Bronchial epithelial cell (primary cell): ENCODE measurements around the gene DUSP1. TPM values are rescaled to one million over a fixed set of nuclear protein-coding genes. Genes with fewer than 3 reads are reported as not detected.

ENCODE experiments used
- DNase-seq: peaks from one replicate; pipeline ENCODE4 v3.0.0-alpha.2; 2010; ENCODE audit warnings: low read depth
- FAIRE-seq: peaks from 2 replicates; lab custom pipeline; 2011; peaks lifted over from hg19 to GRCh38; lab: Jason Lieb, UNC
- H3K27me3 ChIP-seq: 2 replicates; pipeline ENCODE4 v1.5.1; 2011; ENCODE audit warnings: low read length; ENCODE audit not compliant: control insufficient read depth, insufficient read depth
- H3K36me3 ChIP-seq: 2 replicates; pipeline ENCODE4 v1.5.1; 2011; ENCODE audit warnings: low read length; ENCODE audit not compliant: control insufficient read depth, insufficient read depth
- H3K4me3 ChIP-seq: 2 replicates; pipeline ENCODE4 v1.5.1; 2011; ENCODE audit warnings: mild to moderate bottlenecking, low read depth, low read length, control low read depth
- total RNA-seq: library from RNA; depleted of rRNA; stranded (reverse); fragments of >200 nt; gene quantifications from 2 replicates; pipeline ENCODE4 v1.2.1, GENCODE V29; 2014
- TF ChIP-seq, protein P1 (sequence below): IDR thresholded peaks from 2 replicates; pipeline ENCODE4 v1.5.1; 2011; ENCODE audit warnings: mild to moderate bottlenecking, moderate library complexity, low read length, control low read depth, inconsistent platforms; ENCODE audit not compliant: insufficient read depth, severe bottlenecking

Gene DUSP1
- total RNA-seq, 1 donor from 2014 or later, result 114 TPM

DNA sequence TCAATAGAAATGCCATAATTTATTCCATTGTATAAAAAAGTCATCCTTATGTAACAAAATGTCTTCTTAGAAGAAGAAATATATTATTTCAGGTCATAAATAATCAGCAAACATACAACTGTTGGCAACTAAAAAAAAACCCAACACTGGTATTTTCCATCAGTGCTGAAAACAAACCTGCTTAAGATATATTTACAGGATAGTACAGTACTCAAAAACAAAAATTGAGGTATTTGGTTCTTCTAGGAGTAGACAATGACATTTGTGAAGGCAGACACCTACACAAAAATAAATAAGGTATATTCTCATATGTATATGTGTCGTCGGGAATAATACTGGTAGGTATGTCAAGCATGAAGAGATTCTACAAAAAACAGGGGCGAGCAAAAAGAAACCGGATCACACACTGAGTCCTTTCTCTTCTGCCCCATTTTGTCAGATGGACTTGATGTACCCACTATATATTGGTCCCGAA lies 2.9 kb downstream of the DUSP1 start:
- TF ChIP-seq, protein P1, sequence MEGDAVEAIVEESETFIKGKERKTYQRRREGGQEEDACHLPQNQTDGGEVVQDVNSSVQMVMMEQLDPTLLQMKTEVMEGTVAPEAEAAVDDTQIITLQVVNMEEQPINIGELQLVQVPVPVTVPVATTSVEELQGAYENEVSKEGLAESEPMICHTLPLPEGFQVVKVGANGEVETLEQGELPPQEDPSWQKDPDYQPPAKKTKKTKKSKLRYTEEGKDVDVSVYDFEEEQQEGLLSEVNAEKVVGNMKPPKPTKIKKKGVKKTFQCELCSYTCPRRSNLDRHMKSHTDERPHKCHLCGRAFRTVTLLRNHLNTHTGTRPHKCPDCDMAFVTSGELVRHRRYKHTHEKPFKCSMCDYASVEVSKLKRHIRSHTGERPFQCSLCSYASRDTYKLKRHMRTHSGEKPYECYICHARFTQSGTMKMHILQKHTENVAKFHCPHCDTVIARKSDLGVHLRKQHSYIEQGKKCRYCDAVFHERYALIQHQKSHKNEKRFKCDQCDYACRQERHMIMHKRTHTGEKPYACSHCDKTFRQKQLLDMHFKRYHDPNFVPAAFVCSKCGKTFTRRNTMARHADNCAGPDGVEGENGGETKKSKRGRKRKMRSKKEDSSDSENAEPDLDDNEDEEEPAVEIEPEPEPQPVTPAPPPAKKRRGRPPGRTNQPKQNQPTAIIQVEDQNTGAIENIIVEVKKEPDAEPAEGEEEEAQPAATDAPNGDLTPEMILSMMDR, result no peak
- DNase-seq (no peak), FAIRE-seq (no peak)
- peaks cover 20% of the 10 kb centered on the region for H3K36me3 ChIP-seq
- H3K27me3 ChIP-seq, result no peaks in the 10 kb centered on the region
- peak overlapping the region; percentile 86 for H3K4me3 ChIP-seq

DNA sequence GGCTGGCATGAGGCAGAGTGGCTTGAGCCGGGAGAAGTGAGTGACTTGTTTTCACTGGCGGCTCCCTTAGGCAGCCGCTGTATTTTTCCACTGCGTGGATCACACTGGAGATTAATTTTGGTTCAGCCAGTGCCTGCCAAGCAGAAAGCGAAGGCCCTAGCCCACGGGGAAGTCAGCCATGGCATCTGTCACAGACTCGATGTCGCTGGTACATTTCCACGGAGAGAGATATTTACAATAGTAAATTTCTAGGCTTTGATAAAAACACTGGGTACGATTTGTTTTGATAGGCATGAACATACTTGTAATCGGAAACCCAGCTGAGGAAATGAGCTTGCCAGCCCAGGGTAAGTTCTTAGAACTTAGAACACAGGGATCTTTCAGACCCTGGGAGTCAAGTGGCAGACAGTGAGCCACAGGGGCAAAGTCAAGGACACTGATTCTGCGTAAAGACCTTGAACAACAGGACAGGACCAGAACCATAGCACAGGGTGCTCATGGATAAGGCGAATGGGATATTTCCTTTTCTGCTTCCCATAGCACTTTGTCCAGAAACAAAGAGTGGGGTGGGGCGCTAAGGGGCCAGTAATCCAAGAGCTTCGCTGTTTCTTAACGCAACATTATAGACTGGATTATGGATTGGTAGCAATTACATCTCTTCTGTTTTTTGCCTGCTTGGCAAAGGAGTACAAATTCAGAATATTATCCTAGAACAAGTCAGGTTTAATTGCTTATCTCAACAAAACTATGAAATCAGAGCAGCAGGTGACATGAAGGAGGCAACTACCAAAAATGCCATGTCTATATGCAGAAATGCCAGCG lies 4.5 kb downstream of the DUSP1 start:
- no peak for FAIRE-seq
- Histone ChIP-seq H3K4me3 (no peak overlapping the region), H3K27me3 (no peaks in the 10 kb centered on the region), H3K36me3 (peaks cover 20% of the 10 kb centered on the region)
- TF ChIP-seq, protein P1, result no peak
- DNase-seq, result peak; percentile 92

DNA sequence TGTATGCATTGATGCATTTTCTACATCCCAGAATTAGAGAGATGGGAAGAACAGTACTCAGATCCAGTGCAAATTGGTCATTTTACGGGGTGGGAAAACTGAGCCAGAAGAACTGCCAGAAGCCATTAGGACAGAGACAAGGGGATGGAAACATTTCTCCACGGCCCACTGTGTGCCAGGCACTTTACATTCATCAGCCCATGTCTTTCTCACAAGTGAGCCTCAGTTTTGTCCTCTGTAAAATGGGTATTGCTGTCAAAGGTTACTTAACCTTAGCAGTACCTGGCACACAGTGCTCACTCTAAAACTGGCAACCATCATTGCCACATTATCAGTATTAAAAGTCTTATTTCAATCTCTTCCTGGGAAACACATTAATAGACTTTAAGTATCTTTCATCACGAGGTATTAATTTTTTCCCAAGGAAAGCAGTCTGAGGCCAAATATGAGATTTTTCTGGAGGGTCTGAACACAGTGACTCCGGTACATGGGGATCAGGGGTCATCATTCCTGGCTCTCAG lies 5.2 kb downstream of the DUSP1 start:
- no peak for FAIRE-seq
- peak; percentile 80 for DNase-seq
- Histone ChIP-seq H3K36me3 (peaks cover 20% of the 10 kb centered on the region), H3K4me3 (no peak overlapping the region), H3K27me3 (no peaks in the 10 kb centered on the region)
- TF ChIP-seq, protein P1, result no peak

DNA sequence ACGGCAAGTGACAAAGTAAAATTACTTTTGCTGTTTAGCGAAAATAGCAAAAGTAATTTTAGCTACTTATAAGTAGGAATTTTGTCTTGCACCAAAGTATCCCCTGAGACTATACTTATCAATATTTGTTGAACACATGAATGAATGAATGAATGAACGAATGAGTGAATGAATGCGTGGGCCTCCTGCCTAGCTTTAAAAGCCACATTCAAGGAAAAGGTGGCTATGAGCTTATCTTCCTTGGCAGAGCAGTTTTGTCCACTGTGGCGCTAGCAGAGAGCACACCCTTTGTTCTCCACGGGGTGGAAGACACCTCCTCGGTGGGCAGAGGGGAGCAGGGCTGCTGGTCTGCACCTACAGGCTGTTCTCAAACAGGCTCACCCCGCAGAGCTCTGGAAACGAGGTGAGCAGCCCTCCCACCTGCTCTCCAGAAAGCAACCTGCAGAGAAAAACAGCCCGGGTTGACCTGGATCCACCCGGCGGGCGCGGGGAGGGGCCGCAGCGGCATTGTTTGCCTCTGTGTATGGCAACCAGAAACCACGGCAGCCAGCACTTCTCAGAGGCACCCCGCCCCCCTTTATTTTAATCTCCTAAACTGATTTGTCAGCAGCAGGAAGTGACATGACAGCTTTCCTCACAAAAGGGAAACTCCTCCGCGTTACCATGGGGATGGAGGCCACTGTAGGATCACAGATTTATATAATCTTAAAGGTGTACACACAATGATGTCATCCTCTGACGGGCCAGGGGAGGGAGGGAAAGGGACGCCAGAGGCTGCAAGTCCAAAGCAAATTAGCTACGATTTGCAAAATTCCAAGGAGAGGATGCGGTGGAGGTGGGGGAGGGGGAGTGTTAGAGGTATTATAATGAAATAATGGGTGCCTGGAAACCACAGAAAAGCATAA lies 5.9 kb downstream of the DUSP1 start:
- peaks cover 14% of the 10 kb centered on the region for H3K36me3 ChIP-seq
- FAIRE-seq (no peak), DNase-seq (peak; percentile 100)
- peak overlapping the region; percentile 28 for H3K4me3 ChIP-seq
- TF ChIP-seq, protein P1, result no peak
- no peaks in the 10 kb centered on the region for H3K27me3 ChIP-seq

DNA sequence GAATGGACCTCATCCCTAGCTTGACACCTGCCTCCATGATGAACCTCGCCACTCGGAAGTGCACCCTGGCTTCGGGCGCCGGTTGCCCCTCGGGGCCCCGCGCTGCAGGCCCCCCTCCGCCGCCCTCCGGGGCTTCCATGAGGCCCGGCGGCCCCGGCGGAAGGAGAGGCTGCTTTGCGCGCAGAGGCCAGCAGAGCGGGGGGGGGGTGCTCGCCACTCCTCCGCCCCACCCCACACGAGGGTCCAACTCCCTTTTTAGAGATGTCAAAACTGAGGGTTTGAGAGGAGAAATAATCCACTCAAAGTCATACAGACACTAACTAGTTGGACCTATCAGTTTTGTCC lies 7.9 kb downstream of the DUSP1 start:
- Histone ChIP-seq H3K27me3 (no peaks in the 10 kb centered on the region), H3K4me3 (no peak overlapping the region), H3K36me3 (no peaks in the 10 kb centered on the region)
- FAIRE-seq (no peak), DNase-seq (no peak)
- TF ChIP-seq, protein P1, result no peak
